Caco-2 (cell line): Measurements from ENCODE around the gene HEXB. TPM values are rescaled to one million over a fixed set of nuclear protein-coding genes. Genes with fewer than 3 reads are reported as not detected.

Experiments
- BruUV-seq: library from RNA; stranded (reverse); fragments of 400-500 nt; replicated peaks from 2 replicates; lab custom pipeline; 2021; lab: Mats Ljungman, UMichigan
- CTCF ChIA-PET: fragments of 300-600 bp; sonication (Branson Sonifier 250); formaldehyde crosslinking; loops from one replicate; lab custom pipeline; 2022; ENCODE audit warnings: antibody characterized with exemption; lab: Charles Lee
- POLR2A ChIA-PET: fragments of 300-600 bp; sonication (Branson Sonifier 250); formaldehyde crosslinking; loops from one replicate; lab custom pipeline; 2022; ENCODE audit warnings: antibody characterized with exemption; lab: Charles Lee
- DNase-seq, 2 experiments: peaks; one replicate each; pipeline versions ENCODE4 v3.0.0 to v3.0.0-alpha.2; 2020 to 2022
- H3K27me3 ChIP-seq: replicated peaks from 2 replicates; pipeline ENCODE4 v1.6.0; 2011; ENCODE audit warnings: low read length; ENCODE audit not compliant: control insufficient read depth, insufficient read depth
- H3K36me3 ChIP-seq: 2 replicates; pipeline ENCODE4 v1.5.1; 2011; ENCODE audit warnings: low read length; ENCODE audit not compliant: control insufficient read depth, insufficient read depth
- H3K4me1 ChIP-seq: fragments of 250-450 bp; sonication (Bioruptor Pico); 2 replicates; pipeline ENCODE4 v1.5.1; 2020; ENCODE audit warnings: mild to moderate bottlenecking
- H3K4me3 ChIP-seq: 2 replicates; pipeline ENCODE4 v1.5.1; 2011; ENCODE audit warnings: low read depth, mild to moderate bottlenecking, control low read depth, low read length
- H3K9me3 ChIP-seq: fragments of 250-450 bp; sonication (Bioruptor Pico); 2 replicates; pipeline ENCODE4 v1.5.1; 2020; ENCODE audit warnings: mild to moderate bottlenecking, moderate library complexity
- H3K27ac Mint-ChIP-seq: one replicate; pipeline ENCODE4 v1.8.0; 2022; ENCODE audit warnings: mixed read lengths; ENCODE audit not compliant: unreplicated experiment
- H3K27me3 Mint-ChIP-seq: one replicate; pipeline ENCODE4 v1.8.0; 2022; ENCODE audit warnings: mixed read lengths; ENCODE audit not compliant: insufficient read depth, unreplicated experiment
- H3K36me3 Mint-ChIP-seq: one replicate; pipeline ENCODE4 v1.8.0; 2022; ENCODE audit warnings: mild to moderate bottlenecking, mixed read lengths; ENCODE audit not compliant: insufficient read depth, unreplicated experiment
- H3K4me1 Mint-ChIP-seq: one replicate; pipeline ENCODE4 v1.8.0; 2022; ENCODE audit warnings: low read depth, mixed read lengths; ENCODE audit not compliant: unreplicated experiment
- H3K4me3 Mint-ChIP-seq: one replicate; pipeline ENCODE4 v1.8.0; 2022; ENCODE audit warnings: mild to moderate bottlenecking, moderate library complexity, mixed read lengths; ENCODE audit not compliant: unreplicated experiment
- H3K9me3 Mint-ChIP-seq: one replicate; pipeline ENCODE4 v1.8.0; 2022; ENCODE audit warnings: mixed read lengths; ENCODE audit not compliant: unreplicated experiment
- intact Hi-C: fragments of 100-400 bp; cut with micrococcal nuclease; formaldehyde crosslinking; loops from one replicate; pipeline ENCODE4 v1.10.0; 2022; ENCODE audit not compliant: unreplicated experiment
- total RNA-seq: library from RNA; stranded (reverse); gene quantifications from 2 replicates; pipeline ENCODE4 v1.2.3, GENCODE V29; 2022
- TF ChIP-seq, protein P1 (sequence below), 2 experiments: fragments of 200-600 bp in 1 of 2; IDR thresholded peaks; 1 replicate in 1 of 2; 2 replicates in 1 of 2; pipeline versions ENCODE4 v1.5.1 to v1.8.0; 2011 to 2022; ENCODE audit warnings: antibody characterized with exemption in 1 of 2, control low read depth in 1 of 2, inconsistent platforms in 1 of 2, low read depth in 1 of 2, low read length in 1 of 2, mild to moderate bottlenecking in 1 of 2, moderate library complexity in 1 of 2; ENCODE audit not compliant: insufficient read depth in 1 of 2, severe bottlenecking in 1 of 2, unreplicated experiment in 1 of 2

Gene HEXB
- total RNA-seq, 1 experiment from 2014 or later, result 217 TPM

DNA sequence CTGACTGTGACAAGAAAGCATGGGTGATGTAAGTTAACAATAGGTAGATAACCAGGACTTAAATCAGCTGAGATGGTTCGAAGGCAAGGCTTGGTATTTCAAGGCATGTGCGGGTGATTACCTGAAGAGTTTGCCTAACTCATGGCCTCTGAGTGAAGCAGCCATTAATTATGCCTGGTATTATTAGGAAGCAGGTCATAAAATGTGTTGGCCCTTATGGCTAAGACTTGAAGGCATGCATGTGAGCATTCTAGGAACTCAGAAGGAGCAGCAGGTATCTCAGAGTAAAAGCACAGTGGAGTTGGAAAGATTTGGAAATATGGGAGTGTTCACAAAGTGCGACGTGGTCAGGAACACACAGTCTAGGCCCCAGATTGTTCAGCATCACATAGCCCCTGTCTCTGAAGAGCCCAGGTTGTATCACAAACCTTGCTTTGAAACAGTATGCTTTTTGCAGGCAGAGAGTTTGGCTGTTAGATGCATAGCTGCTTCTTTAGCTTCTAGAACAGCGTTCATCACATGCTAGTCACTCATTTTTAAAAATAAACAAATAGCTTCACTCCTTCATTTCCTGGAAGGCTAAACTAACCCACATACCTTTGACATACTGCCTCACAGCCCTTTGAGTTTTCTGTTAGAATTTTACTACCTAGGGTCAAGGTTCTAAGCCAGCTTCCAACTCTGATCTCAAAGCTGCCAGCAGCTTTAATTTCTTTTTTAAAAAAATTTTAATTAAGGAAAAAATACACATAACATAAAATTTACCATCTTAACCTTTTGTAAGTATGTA lies 2.1 kb downstream of the HEXB start:
- Mint-ChIP-seq H3K36me3 (peaks cover 35% of the 10 kb centered on the region), H3K4me1 (peaks cover 25% of the 10 kb centered on the region), H3K9me3 (no peaks in the 10 kb centered on the region), H3K27me3 (no peaks in the 10 kb centered on the region), H3K4me3 (peak overlapping the region; percentile 71), H3K27ac (no peak overlapping the region)
- BruUV-seq, result TSS peak; percentile 31
- Histone ChIP-seq H3K27me3 (no peaks in the 10 kb centered on the region), H3K4me1 (peaks cover 13% of the 10 kb centered on the region), H3K9me3 (no peaks in the 10 kb centered on the region), H3K4me3 (no peak overlapping the region), H3K36me3 (no peaks in the 10 kb centered on the region; the same call in 1 of the 2 replicates)
- no peak for DNase-seq
- POLR2A ChIA-PET, result no interaction called here
- intact Hi-C loops, result no loop called here
- TF ChIP-seq, protein P1, sequence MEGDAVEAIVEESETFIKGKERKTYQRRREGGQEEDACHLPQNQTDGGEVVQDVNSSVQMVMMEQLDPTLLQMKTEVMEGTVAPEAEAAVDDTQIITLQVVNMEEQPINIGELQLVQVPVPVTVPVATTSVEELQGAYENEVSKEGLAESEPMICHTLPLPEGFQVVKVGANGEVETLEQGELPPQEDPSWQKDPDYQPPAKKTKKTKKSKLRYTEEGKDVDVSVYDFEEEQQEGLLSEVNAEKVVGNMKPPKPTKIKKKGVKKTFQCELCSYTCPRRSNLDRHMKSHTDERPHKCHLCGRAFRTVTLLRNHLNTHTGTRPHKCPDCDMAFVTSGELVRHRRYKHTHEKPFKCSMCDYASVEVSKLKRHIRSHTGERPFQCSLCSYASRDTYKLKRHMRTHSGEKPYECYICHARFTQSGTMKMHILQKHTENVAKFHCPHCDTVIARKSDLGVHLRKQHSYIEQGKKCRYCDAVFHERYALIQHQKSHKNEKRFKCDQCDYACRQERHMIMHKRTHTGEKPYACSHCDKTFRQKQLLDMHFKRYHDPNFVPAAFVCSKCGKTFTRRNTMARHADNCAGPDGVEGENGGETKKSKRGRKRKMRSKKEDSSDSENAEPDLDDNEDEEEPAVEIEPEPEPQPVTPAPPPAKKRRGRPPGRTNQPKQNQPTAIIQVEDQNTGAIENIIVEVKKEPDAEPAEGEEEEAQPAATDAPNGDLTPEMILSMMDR (IDR thresholded peaks at IDR 0.05; ENCODE audit: insufficient read depth in 1 of 2, low read depth in 1 of 2, low read length in 1 of 2, severe bottlenecking in 1 of 2, unreplicated experiment in 1 of 2), result no peak
- CTCF ChIA-PET, result no interaction called here

DNA sequence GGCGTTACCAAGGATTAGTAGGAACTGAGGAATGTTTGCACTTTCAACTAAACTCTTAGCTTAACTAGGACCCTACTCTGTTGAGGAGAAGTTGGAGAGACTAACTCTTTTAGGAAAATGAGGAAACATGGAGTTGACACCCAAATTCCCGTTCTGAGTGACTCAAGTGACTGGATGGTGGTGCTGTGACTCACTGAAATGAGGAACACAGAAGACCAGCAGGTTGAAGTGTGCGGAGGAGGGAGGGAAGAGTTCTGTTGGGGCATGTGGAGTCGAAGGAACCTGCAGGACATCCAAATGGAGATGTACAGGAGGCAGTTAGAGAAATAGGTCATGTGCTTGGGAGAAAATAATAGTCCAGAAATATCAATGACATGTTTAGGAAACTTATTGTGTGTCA lies 8.2 kb downstream of the HEXB start:
- H3K4me1 ChIP-seq, result no peaks in the 10 kb centered on the region
- DNase-seq, result no peak
- Mint-ChIP-seq H3K4me3 (no peak overlapping the region), H3K4me1 (no peaks in the 10 kb centered on the region), H3K27ac (no peak overlapping the region), H3K27me3 (no peaks in the 10 kb centered on the region), H3K9me3 (no peaks in the 10 kb centered on the region), H3K36me3 (peaks cover 57% of the 10 kb centered on the region)
- H3K36me3 ChIP-seq, result no peaks in the 10 kb centered on the region; the same call in 1 of the 2 replicates
- intact Hi-C loops, result no loop called here
- no peak overlapping the region for H3K4me3 ChIP-seq
- no TSS peak for BruUV-seq
- no peaks in the 10 kb centered on the region for H3K27me3 ChIP-seq
- H3K9me3 ChIP-seq, result no peaks in the 10 kb centered on the region
- TF ChIP-seq, protein P1 (IDR thresholded peaks at IDR 0.05; ENCODE audit: insufficient read depth in 1 of 2, low read depth in 1 of 2, low read length in 1 of 2, severe bottlenecking in 1 of 2, unreplicated experiment in 1 of 2), result no peak
- CTCF ChIA-PET, result no interaction called here
- POLR2A ChIA-PET, result no interaction called here

DNA sequence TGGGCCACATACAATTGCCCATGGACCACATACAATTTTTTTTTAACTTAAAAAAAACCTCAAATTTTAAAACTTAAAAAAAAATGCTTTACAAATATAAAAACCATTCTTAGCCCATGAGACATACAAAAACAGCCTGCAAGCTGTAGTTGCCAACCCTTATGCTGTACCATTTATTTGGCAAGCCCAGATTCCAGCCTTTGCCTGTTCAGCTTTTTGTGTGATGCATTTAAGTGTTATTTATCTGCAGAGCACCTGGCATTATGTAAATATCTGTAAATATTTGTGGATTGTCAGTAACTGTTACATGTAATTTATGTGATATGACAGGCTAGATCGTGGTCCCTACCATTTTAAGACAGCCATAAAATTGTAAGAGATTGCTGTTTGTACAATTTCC lies 32.6 kb downstream of the HEXB start:
- Histone ChIP-seq H3K4me1 (no peaks in the 10 kb centered on the region), H3K4me3 (no peak overlapping the region), H3K27me3 (no peaks in the 10 kb centered on the region), H3K9me3 (no peaks in the 10 kb centered on the region), H3K36me3 (peaks cover 2% of the 10 kb centered on the region)
- H3K27ac Mint-ChIP-seq, result no peak overlapping the region
- ChIA-PET POLR2A (no interaction called here), CTCF (no interaction called here)
- intact Hi-C loops, result no loop called here
- peaks cover 68% of the 10 kb centered on the region for H3K36me3 Mint-ChIP-seq
- no peak overlapping the region for H3K4me3 Mint-ChIP-seq
- H3K9me3 Mint-ChIP-seq, result no peaks in the 10 kb centered on the region
- H3K27me3 Mint-ChIP-seq, result no peaks in the 10 kb centered on the region
- no peaks in the 10 kb centered on the region for H3K4me1 Mint-ChIP-seq
- no peak for DNase-seq
- TF ChIP-seq, protein P1 (IDR thresholded peaks at IDR 0.05; ENCODE audit: insufficient read depth in 1 of 2, low read depth in 1 of 2, low read length in 1 of 2, severe bottlenecking in 1 of 2, unreplicated experiment in 1 of 2), result no peak
- no TSS peak for BruUV-seq
